COR-L47 (cell line): ENCODE data around the gene RBP5.
"Not testable (repeated sequence)": the region's sequence is repeated elsewhere in the genome, so short reads cannot be mapped to it uniquely, and the experiment has no call there.

ENCODE experiments used
- DNase-seq: peaks from one replicate; lab custom pipeline; 2025; lab: John Stamatoyannopoulos, UW

The RBP5 gene

GRCh38 chr12:7122811-7123769, 5.6 kb downstream of the RBP5 start:
- no peak for DNase-seq

GRCh38 chr12:7121324-7121723, 7.4 kb downstream of the RBP5 start:
- no peak for DNase-seq

- DNase-seq: no peak
These were observed 8.5 kb downstream of the RBP5 start for GRCh38 chr12:7120166-7120565.

GRCh38 chr12:7118881-7119280, 9.8 kb downstream of the RBP5 start:
- DNase-seq: no peak

- DNase-seq: no peak
These were observed 11.0 kb downstream of the RBP5 start for GRCh38 chr12:7117670-7118069.

- DNase-seq: no peak
These were observed 11.8 kb downstream of the RBP5 start for GRCh38 chr12:7116916-7117315.

GRCh38 chr12:7116196-7116595, 12.5 kb downstream of the RBP5 start:
- no peak for DNase-seq

GRCh38 chr12:7114851-7115250, 13.8 kb downstream of the RBP5 start:
- DNase-seq: no peak

GRCh38 chr12:7114008-7114407, 14.7 kb downstream of the RBP5 start:
- DNase-seq: no peak

GRCh38 chr12:7113389-7113871, 15.3 kb downstream of the RBP5 start:
- DNase-seq: no peak

- DNase-seq: no peak
These were observed 16.6 kb downstream of the RBP5 start for GRCh38 chr12:7112041-7112440.

- DNase-seq: no peak
These were observed 18.0 kb downstream of the RBP5 start for GRCh38 chr12:7110661-7111060.

- DNase-seq: no peak
These were observed 19.1 kb downstream of the RBP5 start for GRCh38 chr12:7109572-7109920.

GRCh38 chr12:7108796-7109571, 19.7 kb downstream of the RBP5 start, which contains the start of gene C1RL:
Gene C1RL, minus strand, starts transcription at chr12:7109214. Its CDS starts 34 bp downstream, at chr12:7109180.
- peak; percentile 40 for DNase-seq

- DNase-seq: peak; percentile 34
These were observed 20.5 kb downstream of the RBP5 start for GRCh38 chr12:7108003-7108795.

- no peak for DNase-seq
These were observed 21.1 kb downstream of the RBP5 start for GRCh38 chr12:7107636-7108002.

GRCh38 chr12:7107181-7107580, 21.5 kb downstream of the RBP5 start:
- DNase-seq: not testable (repeated sequence)

- DNase-seq: no peak
These were observed 22.6 kb downstream of the RBP5 start for GRCh38 chr12:7106082-7106481.

- DNase-seq: no peak
These were observed 24.7 kb downstream of the RBP5 start for GRCh38 chr12:7103837-7104584.

- DNase-seq: no peak
These were observed 26.1 kb downstream of the RBP5 start for GRCh38 chr12:7102582-7102981.

GRCh38 chr12:7101694-7102131, 27.0 kb downstream of the RBP5 start:
- DNase-seq: no peak
